Fibroblast of lung (primary cell): Measurements from ENCODE around the gene ALKBH4. TPM values are rescaled to one million over a fixed set of nuclear protein-coding genes. Genes with fewer than 3 reads are reported as not detected.
"Not testable (repeated sequence)": the region's sequence is repeated elsewhere in the genome, so short reads cannot be mapped to it uniquely, and the experiment has no call there.

Experiments used
- DNase-seq, 2 donors: peaks; one replicate each; pipeline versions ENCODE4 v3.0.0 to v3.0.0-alpha.2; 2010; ENCODE audit warnings: low read depth in 2 of 2
- H2AFZ ChIP-seq: 2 replicates; pipeline ENCODE4 v1.5.1; 2012; ENCODE audit warnings: low read length, control low read depth, inconsistent platforms
- H3K27ac ChIP-seq: 2 replicates; pipeline ENCODE4 v1.5.1; 2011; ENCODE audit warnings: low read length, control low read depth; ENCODE audit not compliant: insufficient read depth
- H3K27me3 ChIP-seq: 2 replicates; pipeline ENCODE4 v1.5.1; 2011; ENCODE audit warnings: mild to moderate bottlenecking, low read length; ENCODE audit not compliant: control insufficient read depth, insufficient read depth
- H3K36me3 ChIP-seq: 2 replicates; pipeline ENCODE4 v1.5.1; 2011; ENCODE audit warnings: low read length; ENCODE audit not compliant: control insufficient read depth, insufficient read depth
- H3K4me1 ChIP-seq: 2 replicates; pipeline ENCODE4 v1.5.1; 2011; ENCODE audit warnings: low read length; ENCODE audit not compliant: control insufficient read depth, insufficient read depth; ENCODE audit errors: extremely low read depth
- H3K4me2 ChIP-seq: 2 replicates; pipeline ENCODE4 v1.5.1; 2011; ENCODE audit warnings: low read length, control low read depth; ENCODE audit not compliant: insufficient read depth; ENCODE audit errors: extremely low read depth
- H3K4me3 ChIP-seq, 4 experiments: fragments of 200-600 bp in 1 of 4; sonication (generic) in 1 of 4; replicated peaks in 1 of 4; 2 replicates each; pipeline ENCODE4 v1.5.1; 2011 to 2016; ENCODE audit warnings: low read length in 4 of 4, low read depth in 3 of 4, mild to moderate bottlenecking in 3 of 4, control low read depth in 2 of 4, inconsistent platforms in 1 of 4, mixed read lengths in 1 of 4; ENCODE audit not compliant: insufficient read depth in 1 of 4; ENCODE audit errors: control extremely low read depth in 1 of 4
- H3K79me2 ChIP-seq: 2 replicates; pipeline ENCODE4 v1.5.1; 2012; ENCODE audit warnings: mild to moderate bottlenecking, low read length, inconsistent platforms; ENCODE audit not compliant: control insufficient read depth, insufficient read depth
- H3K9ac ChIP-seq: 2 replicates; pipeline ENCODE4 v1.5.1; 2011; ENCODE audit warnings: mild to moderate bottlenecking, low read length, control low read depth; ENCODE audit not compliant: insufficient read depth
- H3K9me3 ChIP-seq: 2 replicates; pipeline ENCODE4 v1.5.1; 2012; ENCODE audit warnings: low read depth, low read length; ENCODE audit not compliant: control insufficient read depth, insufficient read depth
- H4K20me1 ChIP-seq: 2 replicates; pipeline ENCODE4 v1.5.1; 2011; ENCODE audit warnings: low read length; ENCODE audit not compliant: control insufficient read depth, insufficient read depth; ENCODE audit errors: extremely low read depth
- CTCF ChIP-seq, 2 donors: IDR thresholded peaks in 1 of 2; conservative IDR thresholded peaks in 1 of 2; 1 replicate in 1 of 2; 2 replicates in 1 of 2; pipeline ENCODE4 v1.5.1; 2011 to 2012; ENCODE audit warnings: low read length in 2 of 2, control low read depth in 1 of 2, inconsistent platforms in 1 of 2, low read depth in 1 of 2, mild to moderate bottlenecking in 1 of 2
- polyA plus RNA-seq, 2 donors: library from polyadenylated mRNA; depleted of rRNA in 1 of 2; stranded (reverse) in 1 of 2; unstranded in 1 of 2; fragments of >200 nt; gene quantifications; 2 replicates each; pipeline ENCODE4 v1.2.1, GENCODE V29; 2011 to 2012; ENCODE audit warnings: missing spikeins in 1 of 2
- total RNA-seq: library from RNA; depleted of rRNA; stranded (reverse); fragments of >200 nt; gene quantifications from 2 replicates; pipeline ENCODE4 v1.2.1, GENCODE V29; 2014

The ALKBH4 gene
- total and polyA plus RNA-seq, 2 donors (not counting 1 experiment from before 2014, with no cell fraction given): 3.7 to 13.2 TPM

GRCh38 chr7:102479982-102480637 is 15.4 kb upstream of the ALKBH4 start:
- H3K9ac ChIP-seq, H3K4me2 ChIP-seq, DNase-seq, H3K27me3 ChIP-seq, H3K4me1 ChIP-seq, H3K36me3 ChIP-seq, H3K4me3 ChIP-seq, H4K20me1 ChIP-seq, H2AFZ ChIP-seq, H3K79me2 ChIP-seq, H3K27ac ChIP-seq, H3K9me3 ChIP-seq: not testable (repeated sequence)
- TF ChIP-seq CTCF (conservative IDR thresholded peaks at IDR 0.05 in 1 of 2, IDR thresholded peaks at IDR 0.05 in 1 of 2; ENCODE audit: low read depth in 1 of 2, low read length in 2 of 2): peak; percentile 11 to 32

DNA sequence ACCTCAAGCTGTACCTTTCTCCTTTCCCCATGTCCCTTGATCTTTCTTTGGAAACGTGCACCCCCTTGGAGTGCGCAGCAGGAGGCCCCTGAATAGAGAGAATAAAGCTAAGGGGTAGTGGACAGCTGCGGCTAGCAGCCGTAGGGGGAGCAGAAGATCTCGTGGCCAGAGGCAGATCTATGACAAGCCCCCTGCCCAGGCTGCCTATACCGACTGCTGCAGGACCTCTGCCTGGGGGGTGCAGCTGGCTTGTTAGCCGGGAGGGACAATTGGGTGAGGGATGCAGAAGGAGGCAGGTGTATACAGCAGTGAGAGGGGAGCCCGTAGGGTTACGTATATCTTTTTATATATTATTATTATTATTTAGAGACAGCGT is 14.5 kb upstream of the ALKBH4 start:
- not testable (repeated sequence) for DNase-seq, H3K4me2 ChIP-seq, H3K4me1 ChIP-seq, H3K27me3 ChIP-seq, H3K4me3 ChIP-seq, H4K20me1 ChIP-seq, H2AFZ ChIP-seq, H3K36me3 ChIP-seq, H3K27ac ChIP-seq, H3K79me2 ChIP-seq, H3K9me3 ChIP-seq, H3K9ac ChIP-seq

DNA sequence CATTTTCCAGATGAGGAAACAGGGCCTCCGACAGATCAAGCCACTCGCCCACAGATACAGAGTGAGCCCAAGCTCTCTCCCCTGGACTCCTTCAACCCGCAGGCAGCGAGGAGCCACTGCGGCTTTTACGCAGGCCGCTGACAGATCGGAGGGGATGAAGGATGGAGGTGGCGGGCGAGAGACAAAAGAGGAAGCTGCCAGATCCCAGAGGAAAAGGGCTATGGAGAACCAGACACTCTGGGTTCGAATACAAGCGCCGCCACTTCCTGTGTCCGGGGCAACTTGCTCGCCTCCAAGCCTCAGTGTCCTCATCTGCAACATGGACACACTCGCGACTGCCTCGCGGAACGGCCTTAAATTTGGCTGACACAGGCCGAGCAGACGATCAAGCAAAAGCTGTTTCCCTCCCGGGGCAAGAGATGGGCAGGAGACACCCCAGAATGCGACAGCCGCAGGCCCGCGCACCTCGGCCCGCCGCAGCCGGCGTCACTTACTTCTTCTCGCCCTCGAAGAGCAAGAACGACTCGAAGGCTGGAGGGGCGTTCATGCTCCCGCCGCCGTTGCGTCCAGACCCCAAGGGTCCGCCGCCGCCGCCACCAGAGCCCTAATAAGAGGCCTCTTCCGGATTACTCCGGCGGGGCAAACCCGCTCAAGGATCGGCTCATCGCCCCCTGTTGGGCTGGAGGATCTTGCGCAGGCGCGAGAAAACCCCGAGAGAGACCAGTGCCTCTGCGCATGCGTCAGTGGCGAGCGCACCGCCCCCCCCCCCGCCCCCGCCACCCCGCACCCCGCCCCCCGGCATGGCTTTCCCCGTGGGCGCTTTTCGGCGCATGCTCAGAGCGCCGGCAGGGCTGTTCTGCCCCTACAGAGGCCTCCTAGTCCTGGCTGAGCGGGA is 13.9 kb upstream of the ALKBH4 start, which contains the start of gene POLR2J:
Gene POLR2J (minus strand): TSS at position 609 of the 895 bp plus-strand sequence. CDS start 62 bp downstream, at position 547.
- not testable (repeated sequence) for H3K27me3 ChIP-seq, H3K79me2 ChIP-seq, H2AFZ ChIP-seq, H4K20me1 ChIP-seq, H3K36me3 ChIP-seq, H3K4me1 ChIP-seq, H3K4me2 ChIP-seq, H3K27ac ChIP-seq, H3K9me3 ChIP-seq
- peak within 1 kb of the TSS; percentile 16 for H3K9ac ChIP-seq
- TF ChIP-seq CTCF (conservative IDR thresholded peaks at IDR 0.05 in 1 of 2, IDR thresholded peaks at IDR 0.05 in 1 of 2; ENCODE audit: low read depth in 1 of 2, low read length in 2 of 2): peak; percentile 3 to 37
- peak within 1 kb of the TSS in 3 of 4 experiments; percentile 17 to 46 (median 28) for H3K4me3 ChIP-seq
- peak; percentile 51 to 91 for DNase-seq

DNA sequence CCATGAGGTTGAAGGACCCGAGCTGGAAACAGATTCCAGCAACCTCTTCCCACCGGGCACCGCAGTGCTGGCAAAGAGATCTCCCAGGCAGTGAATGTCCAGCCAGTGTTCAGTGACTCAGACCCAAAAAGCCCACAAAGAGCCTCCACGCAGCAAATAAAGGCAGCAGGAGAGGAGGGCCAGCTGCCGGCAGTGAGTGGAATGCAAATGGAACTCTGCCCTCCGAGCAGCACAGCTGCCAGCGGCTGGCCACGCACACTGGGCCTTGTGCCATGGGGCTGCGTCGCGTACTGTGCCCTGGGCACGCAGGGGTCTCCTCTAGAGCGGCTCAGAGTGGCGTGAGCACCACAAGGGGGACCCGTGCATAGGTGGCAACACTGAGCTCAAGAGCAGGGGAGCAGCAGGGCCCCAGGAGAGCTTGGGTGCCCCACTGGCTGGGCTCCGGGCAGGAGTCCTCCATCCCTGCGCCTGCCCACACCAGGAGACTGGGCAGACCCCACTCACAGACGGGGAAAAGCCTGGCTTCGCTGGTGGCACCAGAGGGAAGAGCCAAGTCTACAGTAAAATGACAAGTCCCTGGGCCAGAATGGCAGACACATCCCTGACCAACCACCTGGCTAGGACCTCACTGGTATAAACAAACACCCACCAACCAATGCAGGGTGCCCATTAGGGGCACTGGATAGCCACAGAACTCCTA is 10.2 kb upstream of the ALKBH4 start:
- peak; percentile 32 to 57 for DNase-seq
- H3K36me3 ChIP-seq: peaks cover 19% of the 10 kb centered on the region

GRCh38 chr7:102474116-102474515 is 9.5 kb upstream of the ALKBH4 start:
- H3K27me3 ChIP-seq, H2AFZ ChIP-seq, H3K4me1 ChIP-seq, H3K79me2 ChIP-seq, H3K9me3 ChIP-seq, H3K4me2 ChIP-seq, H3K27ac ChIP-seq, DNase-seq, H3K9ac ChIP-seq, H4K20me1 ChIP-seq, H3K4me3 ChIP-seq: not testable (repeated sequence)
- peaks cover 19% of the 10 kb centered on the region for H3K36me3 ChIP-seq

More for the DNA sequence above, 10.2 kb upstream of the ALKBH4 start:
- H3K4me1 ChIP-seq, H3K27me3 ChIP-seq, H3K27ac ChIP-seq, H3K9ac ChIP-seq, H3K4me2 ChIP-seq, H2AFZ ChIP-seq, H3K79me2 ChIP-seq, H4K20me1 ChIP-seq, H3K4me3 ChIP-seq, H3K9me3 ChIP-seq: not testable (repeated sequence)
